ENCODE results near the gene PDE6B. TPM values are rescaled to one million over a fixed set of nuclear protein-coding genes. Genes with fewer than 3 reads are reported as not detected.

The PDE6B gene
- total RNA-seq, 1 experiment from 2014 or later, result not detected

DNA sequence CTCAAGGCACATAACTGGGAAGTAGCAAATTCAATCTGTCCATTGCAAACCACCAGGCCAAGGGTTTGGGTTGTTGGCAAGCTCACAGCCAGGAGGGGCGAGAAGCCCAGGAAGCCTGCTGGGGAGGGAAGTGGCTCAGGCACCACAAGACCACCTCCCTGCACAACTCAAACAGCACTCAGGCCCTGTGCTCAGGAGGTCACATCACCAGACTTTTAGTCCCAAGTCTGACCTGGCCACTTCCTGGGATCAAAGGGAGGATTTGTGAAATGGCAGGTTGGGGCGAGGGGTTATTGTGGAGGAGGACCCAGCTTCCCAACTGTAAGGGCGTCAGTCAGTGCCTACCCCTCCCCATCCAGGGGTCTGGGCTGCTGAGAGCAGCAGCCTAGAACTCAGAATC lies 46.4 kb downstream of the PDE6B start:
- POLR2A ChIA-PET, result no interaction called here
- no peaks in the 10 kb centered on the region for H3K27me3 ChIP-seq (replicated peaks; ENCODE audit: control insufficient read depth, insufficient read depth, low read length)
- Mint-ChIP-seq H3K9me3 (ENCODE audit: unreplicated experiment) (no peaks in the 10 kb centered on the region), H3K4me3 (ENCODE audit: unreplicated experiment) (no peak overlapping the region), H3K4me1 (ENCODE audit: low read depth, unreplicated experiment) (peaks cover 5% of the 10 kb centered on the region), H3K27me3 (ENCODE audit: insufficient read depth, unreplicated experiment) (no peaks in the 10 kb centered on the region), H3K27ac (ENCODE audit: unreplicated experiment) (no peak overlapping the region), H3K36me3 (ENCODE audit: insufficient read depth, unreplicated experiment) (peaks cover 38% of the 10 kb centered on the region)
- TF ChIP-seq, protein P1, sequence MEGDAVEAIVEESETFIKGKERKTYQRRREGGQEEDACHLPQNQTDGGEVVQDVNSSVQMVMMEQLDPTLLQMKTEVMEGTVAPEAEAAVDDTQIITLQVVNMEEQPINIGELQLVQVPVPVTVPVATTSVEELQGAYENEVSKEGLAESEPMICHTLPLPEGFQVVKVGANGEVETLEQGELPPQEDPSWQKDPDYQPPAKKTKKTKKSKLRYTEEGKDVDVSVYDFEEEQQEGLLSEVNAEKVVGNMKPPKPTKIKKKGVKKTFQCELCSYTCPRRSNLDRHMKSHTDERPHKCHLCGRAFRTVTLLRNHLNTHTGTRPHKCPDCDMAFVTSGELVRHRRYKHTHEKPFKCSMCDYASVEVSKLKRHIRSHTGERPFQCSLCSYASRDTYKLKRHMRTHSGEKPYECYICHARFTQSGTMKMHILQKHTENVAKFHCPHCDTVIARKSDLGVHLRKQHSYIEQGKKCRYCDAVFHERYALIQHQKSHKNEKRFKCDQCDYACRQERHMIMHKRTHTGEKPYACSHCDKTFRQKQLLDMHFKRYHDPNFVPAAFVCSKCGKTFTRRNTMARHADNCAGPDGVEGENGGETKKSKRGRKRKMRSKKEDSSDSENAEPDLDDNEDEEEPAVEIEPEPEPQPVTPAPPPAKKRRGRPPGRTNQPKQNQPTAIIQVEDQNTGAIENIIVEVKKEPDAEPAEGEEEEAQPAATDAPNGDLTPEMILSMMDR (IDR thresholded peaks at IDR 0.05; ENCODE audit: insufficient read depth in 1 of 2, low read depth in 1 of 2, low read length in 1 of 2, severe bottlenecking in 1 of 2, unreplicated experiment in 1 of 2), result no peak
- no peaks in the 10 kb centered on the region for H3K9me3 ChIP-seq
- intact Hi-C loops (cut with micrococcal nuclease; ENCODE audit: unreplicated experiment), result no loop called here
- CTCF ChIA-PET, result no interaction called here
- H3K36me3 ChIP-seq (ENCODE audit: control insufficient read depth, insufficient read depth, low read length), result peaks cover 2% of the 10 kb centered on the region; the same call in 1 of the 2 replicates
- no TSS peak for BruUV-seq (replicated peaks)
- DNase-seq, result no peak
- peaks cover 4% of the 10 kb centered on the region; the same call in 1 of the 2 replicates for H3K4me1 ChIP-seq
- no peak overlapping the region for H3K4me3 ChIP-seq (ENCODE audit: low read depth, low read length)

DNA sequence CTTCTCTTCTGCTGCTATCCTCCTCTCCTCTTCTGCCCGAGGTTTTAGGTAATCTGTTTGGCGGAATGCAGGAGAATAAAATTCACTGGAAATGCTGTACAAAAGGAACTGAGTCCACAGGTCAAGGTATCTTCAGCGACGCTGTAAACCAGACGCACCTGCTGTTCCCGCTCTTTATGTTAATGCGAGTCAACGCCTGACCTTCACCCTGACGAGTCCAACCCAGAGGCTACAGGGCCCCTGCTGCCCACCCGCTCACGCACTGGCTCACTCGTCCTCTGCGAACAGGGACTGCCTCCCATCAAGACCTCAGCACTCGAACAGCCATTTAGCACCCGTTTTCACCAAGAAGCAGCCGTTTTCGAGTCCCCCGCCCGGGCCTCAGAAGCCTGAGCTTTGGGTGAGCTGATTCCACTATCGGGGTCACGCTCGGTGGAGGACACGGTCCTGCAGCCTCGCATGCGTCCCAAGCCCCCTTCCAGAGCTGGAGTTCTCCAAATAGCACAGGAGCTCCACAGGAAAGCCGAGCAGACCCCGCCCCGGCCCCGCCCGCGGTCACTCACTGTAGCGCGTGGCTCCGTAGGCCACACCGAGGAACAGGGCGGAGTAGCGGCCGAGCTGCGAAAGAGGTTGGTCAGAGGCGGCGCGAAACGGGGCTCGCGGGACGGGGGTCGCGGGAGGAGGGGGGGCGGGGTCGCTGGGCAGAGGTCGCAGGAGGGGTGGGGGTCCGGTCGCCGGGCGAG lies 48.1 kb downstream of the PDE6B start:
- no TSS peak for BruUV-seq (replicated peaks)
- H3K36me3 ChIP-seq (ENCODE audit: control insufficient read depth, insufficient read depth, low read length), result peaks cover 2% of the 10 kb centered on the region; the same call in 1 of the 2 replicates
- Mint-ChIP-seq H3K27me3 (ENCODE audit: insufficient read depth, unreplicated experiment) (no peaks in the 10 kb centered on the region), H3K4me1 (ENCODE audit: low read depth, unreplicated experiment) (peaks cover 5% of the 10 kb centered on the region), H3K27ac (ENCODE audit: unreplicated experiment) (peak overlapping the region; percentile 85), H3K4me3 (ENCODE audit: unreplicated experiment) (peak overlapping the region; percentile 80), H3K36me3 (ENCODE audit: insufficient read depth, unreplicated experiment) (peaks cover 42% of the 10 kb centered on the region), H3K9me3 (ENCODE audit: unreplicated experiment) (no peaks in the 10 kb centered on the region)
- H3K4me3 ChIP-seq (ENCODE audit: low read depth, low read length), result peak overlapping the region; percentile 96
- ChIA-PET CTCF (interaction anchor here (0.7 to 1.5 kb wide), 5 partner anchors 11 to 200 kb away, joined by 3 to 6 read pairs (median 3); no protein-coding TSS in a partner anchor), POLR2A (interaction anchor here (0.6 to 1.0 kb wide), 2 partner anchors 13 to 108 kb away, joined by 3 to 8 read pairs; no protein-coding TSS in a partner anchor)
- peaks cover 4% of the 10 kb centered on the region; the same call in 1 of the 2 replicates for H3K4me1 ChIP-seq
- no peaks in the 10 kb centered on the region for H3K27me3 ChIP-seq (replicated peaks; ENCODE audit: control insufficient read depth, insufficient read depth, low read length)
- DNase-seq, result peak in 1 of 2 experiments; percentile 47
- TF ChIP-seq, protein P1 (IDR thresholded peaks at IDR 0.05; ENCODE audit: insufficient read depth in 1 of 2, low read depth in 1 of 2, low read length in 1 of 2, severe bottlenecking in 1 of 2, unreplicated experiment in 1 of 2), result no peak
- H3K9me3 ChIP-seq, result no peaks in the 10 kb centered on the region
- intact Hi-C loops (cut with micrococcal nuclease; ENCODE audit: unreplicated experiment), result no loop called here

DNA sequence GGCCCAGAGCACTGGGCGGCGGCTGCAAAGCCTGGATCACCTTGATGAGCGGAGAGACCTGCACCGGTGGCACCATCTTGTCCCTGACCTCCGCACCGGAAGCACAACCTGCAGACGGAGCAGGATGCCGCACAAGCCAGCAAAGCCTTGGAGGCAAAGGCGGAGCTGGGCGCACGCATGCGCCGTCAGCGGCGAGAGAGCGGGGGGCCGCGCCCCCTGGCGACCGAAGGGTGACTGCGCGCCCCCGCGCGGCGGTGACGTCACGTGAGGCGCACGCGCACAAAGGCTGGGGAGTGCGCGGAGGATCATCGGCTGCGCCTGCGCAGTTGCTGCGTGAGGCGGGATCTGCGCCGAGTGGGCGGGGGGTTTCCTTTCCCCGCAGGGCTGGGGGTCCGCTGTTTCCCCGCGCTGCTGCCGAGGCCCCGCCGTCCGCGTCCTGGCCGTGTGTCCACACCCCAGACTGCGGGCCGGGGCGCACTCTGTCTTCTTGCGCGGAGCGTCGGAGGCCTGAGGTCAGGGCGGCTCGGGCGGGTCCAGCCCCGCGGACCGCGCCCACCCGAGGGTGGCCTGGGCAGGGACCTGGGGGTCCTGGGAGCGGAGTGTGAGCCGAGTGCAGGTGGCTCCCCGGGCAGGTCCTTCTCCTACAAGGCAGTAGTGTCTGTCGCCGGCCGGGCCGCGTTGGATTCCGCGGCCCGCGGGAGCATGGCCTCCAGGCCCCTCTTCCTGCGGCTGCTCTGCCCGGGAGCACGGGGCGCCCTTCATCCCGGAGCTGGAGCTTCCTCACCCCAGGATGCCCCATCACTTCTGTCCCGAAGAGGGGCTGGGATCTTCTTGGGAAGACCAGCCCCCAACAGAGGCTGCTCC lies 49.0 kb downstream of the PDE6B start, which contains the start of the genes ATP5ME and MYL5:
Gene ATP5ME, minus strand, starts transcription at position 105 of the 864 bp plus-strand sequence. Its CDS starts 29 bp downstream, at position 76.
Gene MYL5, plus strand, starts transcription at position 371 of the 864 bp plus-strand sequence. CDS start 3,485 bp downstream, outside the sequence.
- TF ChIP-seq, protein P1 (IDR thresholded peaks at IDR 0.05; ENCODE audit: insufficient read depth in 1 of 2, low read depth in 1 of 2, low read length in 1 of 2, severe bottlenecking in 1 of 2, unreplicated experiment in 1 of 2), result peak; percentile 55 to 80
- H3K9me3 Mint-ChIP-seq (ENCODE audit: unreplicated experiment), result no peaks in the 10 kb centered on the region
- H3K36me3 Mint-ChIP-seq (ENCODE audit: insufficient read depth, unreplicated experiment), result peaks cover 42% of the 10 kb centered on the region
- peaks cover 5% of the 10 kb centered on the region for H3K4me1 Mint-ChIP-seq (ENCODE audit: low read depth, unreplicated experiment)
- Histone ChIP-seq H3K27me3 (replicated peaks; ENCODE audit: control insufficient read depth, insufficient read depth, low read length) (no peaks in the 10 kb centered on the region), H3K4me3 (ENCODE audit: low read depth, low read length) (peak within 1 kb of the TSS; percentile 96), H3K4me1 (peaks cover 4% of the 10 kb centered on the region; the same call in 1 of the 2 replicates), H3K9me3 (no peaks in the 10 kb centered on the region), H3K36me3 (ENCODE audit: control insufficient read depth, insufficient read depth, low read length) (peaks cover 2% of the 10 kb centered on the region; the same call in 1 of the 2 replicates)
- ChIA-PET CTCF (interaction anchor here (0.5 to 1.5 kb wide), 6 partner anchors 10 to 410 kb away, joined by 3 to 6 read pairs (median 3); no protein-coding TSS in a partner anchor), POLR2A (interaction anchor here (1.0 kb wide), 1 partner anchor 107 kb away, joined by 8 read pairs; no protein-coding TSS in a partner anchor)
- intact Hi-C loops (cut with micrococcal nuclease; ENCODE audit: unreplicated experiment), result no loop called here
- H3K27me3 Mint-ChIP-seq (ENCODE audit: insufficient read depth, unreplicated experiment), result no peaks in the 10 kb centered on the region
- DNase-seq, result peak; percentile 95 to 96
- BruUV-seq (replicated peaks), result TSS peak; percentile 31
- peak within 1 kb of the TSS; percentile 85 for H3K27ac Mint-ChIP-seq (ENCODE audit: unreplicated experiment)
- peak within 1 kb of the TSS; percentile 80 for H3K4me3 Mint-ChIP-seq (ENCODE audit: unreplicated experiment)
